SJSA1 (cell line): Measurements from ENCODE around the gene C10orf88. TPM values are rescaled to one million over a fixed set of nuclear protein-coding genes. Genes with fewer than 3 reads are reported as not detected.
A peak's percentile ranks its signal among the peaks of the same experiment; 100 is the strongest.

Experiments
- DNase-seq, 2 experiments: peaks; one replicate each; pipeline ENCODE4 v3.0.0-alpha.2; 2015 to 2020; ENCODE audit warnings: low spot score in 2 of 2, low read depth in 1 of 2
- H3K27ac ChIP-seq: fragments of 250-450 bp; sonication (Bioruptor Pico); 2 replicates; pipeline ENCODE4 v1.5.1; 2020; ENCODE audit warnings: mild to moderate bottlenecking, moderate library complexity
- H3K27me3 ChIP-seq: fragments of 250-450 bp; sonication (Bioruptor Pico); replicated peaks from 2 replicates; pipeline ENCODE4 v1.5.1; 2020; ENCODE audit warnings: mild to moderate bottlenecking, moderate library complexity
- H3K36me3 ChIP-seq: fragments of 250-450 bp; sonication (Bioruptor Pico); 2 replicates; pipeline ENCODE4 v1.5.1; 2020; ENCODE audit warnings: mild to moderate bottlenecking
- H3K4me1 ChIP-seq: fragments of 250-450 bp; sonication (Bioruptor Pico); replicated peaks from 2 replicates; pipeline ENCODE4 v1.6.1; 2021; ENCODE audit warnings: mild to moderate bottlenecking
- H3K4me3 ChIP-seq: fragments of 250-450 bp; sonication (Bioruptor Pico); 2 replicates; pipeline ENCODE4 v1.5.1; 2020; ENCODE audit warnings: mild to moderate bottlenecking
- H3K9me3 ChIP-seq: fragments of 250-450 bp; sonication (Bioruptor Pico); replicated peaks from 2 replicates; pipeline ENCODE4 v1.5.1; 2020; ENCODE audit warnings: mild to moderate bottlenecking
- total RNA-seq: library from RNA; depleted of rRNA; stranded (reverse); fragments of >200 nt; shearing (Covaris generic); gene quantifications from 2 replicates; pipeline ENCODE4 v1.2.3, GENCODE V29; 2014

C10orf88 gene
- total RNA-seq, 1 experiment from 2014 or later, result 12.6 TPM

- Histone ChIP-seq H3K36me3 (peaks cover 7% of the 10 kb centered on the region; the same call in 1 of the 2 replicates), H3K27me3 (no peaks in the 10 kb centered on the region), H3K4me3 (no peak overlapping the region), H3K9me3 (no peaks in the 10 kb centered on the region), H3K27ac (no peak overlapping the region), H3K4me1 (peaks cover 17% of the 10 kb centered on the region)
- DNase-seq, result no peak
Observed at GRCh38 chr10:122984708-122985107, 30.7 kb upstream of the C10orf88 start.

GRCh38 chr10:122983898-122984297, 29.9 kb upstream of the C10orf88 start:
- no peaks in the 10 kb centered on the region for H3K27me3 ChIP-seq
- no peak for DNase-seq
- no peaks in the 10 kb centered on the region for H3K9me3 ChIP-seq
- H3K36me3 ChIP-seq, result peaks cover 4% of the 10 kb centered on the region; the same call in 1 of the 2 replicates
- no peak overlapping the region for H3K27ac ChIP-seq
- H3K4me1 ChIP-seq, result peaks cover 18% of the 10 kb centered on the region
- no peak overlapping the region for H3K4me3 ChIP-seq

GRCh38 chr10:122981066-122981464, 27.0 kb upstream of the C10orf88 start:
- H3K9me3 ChIP-seq, result no peaks in the 10 kb centered on the region
- H3K27me3 ChIP-seq, result no peaks in the 10 kb centered on the region
- H3K4me1 ChIP-seq, result peaks cover 14% of the 10 kb centered on the region
- H3K4me3 ChIP-seq, result peak overlapping the region; percentile 93
- H3K27ac ChIP-seq, result no peak overlapping the region
- DNase-seq, result peak in 1 of 2 experiments; percentile 44
- no peaks in the 10 kb centered on the region; the same call in 1 of the 2 replicates for H3K36me3 ChIP-seq

GRCh38 chr10:122980209-122981065, 26.4 kb upstream of the C10orf88 start, which contains the start of gene PSTK:
Gene PSTK, plus strand, starts transcription at chr10:122980401. Its CDS starts 79 bp downstream, at chr10:122980480.
- Histone ChIP-seq H3K9me3 (no peaks in the 10 kb centered on the region), H3K27ac (peak within 1 kb of the TSS; percentile 91), H3K36me3 (no peaks in the 10 kb centered on the region; the same call in 1 of the 2 replicates), H3K27me3 (no peaks in the 10 kb centered on the region), H3K4me3 (peak within 1 kb of the TSS; percentile 93), H3K4me1 (peaks cover 14% of the 10 kb centered on the region)
- peak; percentile 92 to 97 for DNase-seq

- DNase-seq, result no peak
- H3K36me3 ChIP-seq, result no peaks in the 10 kb centered on the region
- peaks cover under 1% of the 10 kb centered on the region; the same call in 1 of the 2 replicates for H3K4me1 ChIP-seq
- H3K4me3 ChIP-seq, result no peak overlapping the region
- H3K27me3 ChIP-seq, result no peaks in the 10 kb centered on the region
- no peaks in the 10 kb centered on the region for H3K9me3 ChIP-seq
- no peak overlapping the region for H3K27ac ChIP-seq
Observed at GRCh38 chr10:122974543-122975064, 20.6 kb upstream of the C10orf88 start.

GRCh38 chr10:122974023-122974422, 20.0 kb upstream of the C10orf88 start:
- no peaks in the 10 kb centered on the region for H3K9me3 ChIP-seq
- no peaks in the 10 kb centered on the region for H3K4me1 ChIP-seq
- no peaks in the 10 kb centered on the region for H3K27me3 ChIP-seq
- no peak overlapping the region for H3K27ac ChIP-seq
- H3K4me3 ChIP-seq, result no peak overlapping the region
- DNase-seq, result no peak
- no peaks in the 10 kb centered on the region for H3K36me3 ChIP-seq

GRCh38 chr10:122968698-122969097, 14.7 kb upstream of the C10orf88 start:
- DNase-seq, result no peak
- no peak overlapping the region for H3K27ac ChIP-seq
- no peaks in the 10 kb centered on the region for H3K36me3 ChIP-seq
- H3K4me1 ChIP-seq, result no peaks in the 10 kb centered on the region
- no peak overlapping the region for H3K4me3 ChIP-seq
- H3K27me3 ChIP-seq, result no peaks in the 10 kb centered on the region
- no peaks in the 10 kb centered on the region; the same call in 1 of the 2 replicates for H3K9me3 ChIP-seq

- DNase-seq, result no peak
- H3K27me3 ChIP-seq, result no peaks in the 10 kb centered on the region
Observed at GRCh38 chr10:122966879-122967278, 12.9 kb upstream of the C10orf88 start.

GRCh38 chr10:122962405-122962804, 8.4 kb upstream of the C10orf88 start:
- Histone ChIP-seq H3K4me1 (no peaks in the 10 kb centered on the region), H3K27me3 (no peaks in the 10 kb centered on the region), H3K36me3 (no peaks in the 10 kb centered on the region), H3K9me3 (no peaks in the 10 kb centered on the region; the same call in 1 of the 2 replicates), H3K27ac (no peak overlapping the region), H3K4me3 (no peak overlapping the region)
- no peak for DNase-seq

More at GRCh38 chr10:122966879-122967278, 12.9 kb upstream of the C10orf88 start:
- Histone ChIP-seq H3K27ac (no peak overlapping the region), H3K4me1 (no peaks in the 10 kb centered on the region), H3K36me3 (no peaks in the 10 kb centered on the region), H3K4me3 (no peak overlapping the region), H3K9me3 (no peaks in the 10 kb centered on the region; the same call in 1 of the 2 replicates)

- Histone ChIP-seq H3K4me3 (no peak overlapping the region), H3K36me3 (peaks cover 3% of the 10 kb centered on the region), H3K9me3 (no peaks in the 10 kb centered on the region; the same call in 1 of the 2 replicates), H3K27me3 (no peaks in the 10 kb centered on the region), H3K27ac (no peak overlapping the region), H3K4me1 (peaks cover 14% of the 10 kb centered on the region)
- no peak for DNase-seq
Observed at GRCh38 chr10:122957474-122957873, 3.4 kb upstream of the C10orf88 start.

GRCh38 chr10:122955892-122956291, 1.9 kb upstream of the C10orf88 start:
- no peaks in the 10 kb centered on the region for H3K27me3 ChIP-seq
- peaks cover 8% of the 10 kb centered on the region for H3K36me3 ChIP-seq
- no peak overlapping the region for H3K4me3 ChIP-seq
- peaks cover 14% of the 10 kb centered on the region for H3K4me1 ChIP-seq
- no peak for DNase-seq
- no peak overlapping the region for H3K27ac ChIP-seq
- no peaks in the 10 kb centered on the region; the same call in 1 of the 2 replicates for H3K9me3 ChIP-seq

- Histone ChIP-seq H3K9me3 (no peaks in the 10 kb centered on the region; the same call in 1 of the 2 replicates), H3K36me3 (peaks cover 14% of the 10 kb centered on the region), H3K4me1 (peaks cover 14% of the 10 kb centered on the region), H3K27me3 (no peaks in the 10 kb centered on the region), H3K27ac (no peak overlapping the region), H3K4me3 (peak overlapping the region; percentile 74)
- no peak for DNase-seq
Observed at GRCh38 chr10:122954731-122955050, 664 bp upstream of the C10orf88 start.

GRCh38 chr10:122949296-122949695, 4.7 kb downstream of the C10orf88 start:
- no peaks in the 10 kb centered on the region; the same call in 1 of the 2 replicates for H3K9me3 ChIP-seq
- H3K36me3 ChIP-seq, result peaks cover 51% of the 10 kb centered on the region
- H3K4me3 ChIP-seq, result no peak overlapping the region
- no peaks in the 10 kb centered on the region for H3K27me3 ChIP-seq
- no peak for DNase-seq
- H3K27ac ChIP-seq, result no peak overlapping the region
- H3K4me1 ChIP-seq, result peaks cover 10% of the 10 kb centered on the region
